HepG2 (cell line): ENCODE data around the gene ZNF683. TPM values are rescaled to one million over a fixed set of nuclear protein-coding genes. Genes with fewer than 3 reads are reported as not detected.

Experiments used
- ATF5 ChIP-seq: sonication (generic); formaldehyde crosslinking; IDR thresholded peaks from 2 replicates; pipeline ENCODE4 v1.4.0; 2020; ENCODE audit warnings: mild to moderate bottlenecking, low read depth, missing genetic modification reagents
- DNMT1 ChIP-seq: sonication (generic); formaldehyde crosslinking; IDR thresholded peaks from 2 replicates; pipeline ENCODE4 v1.5.1; 2020; ENCODE audit warnings: mild to moderate bottlenecking, missing genetic modification reagents
- ETV6 ChIP-seq: sonication (generic); formaldehyde crosslinking; conservative IDR thresholded peaks from 2 replicates; pipeline ENCODE4 v1.4.0; 2020; ENCODE audit warnings: missing genetic modification reagents
- KAT7 ChIP-seq: IDR thresholded peaks from 2 replicates; pipeline ENCODE4 v1.6.1; 2018; ENCODE audit warnings: borderline replicate concordance, missing compliant biosample characterization
- KDM5A ChIP-seq: fragments of 200-600 bp; sonication (generic); IDR thresholded peaks from 2 replicates; pipeline ENCODE4 v1.7.0; 2018; ENCODE audit warnings: antibody characterized with exemption, mild to moderate bottlenecking, low read length, borderline replicate concordance
- KLF13 ChIP-seq: sonication (generic); formaldehyde crosslinking; IDR thresholded peaks from 2 replicates; pipeline ENCODE4 v1.4.0; 2020; ENCODE audit warnings: mild to moderate bottlenecking, missing genetic modification reagents
- NRL ChIP-seq: sonication (generic); formaldehyde crosslinking; IDR thresholded peaks from 2 replicates; pipeline ENCODE4 v1.5.0; 2020; ENCODE audit warnings: missing genetic modification reagents, mild to moderate bottlenecking, moderate library complexity, borderline replicate concordance
- PAXIP1 ChIP-seq: sonication (generic); formaldehyde crosslinking; conservative IDR thresholded peaks from 2 replicates; pipeline ENCODE4 v1.4.0; 2020; ENCODE audit warnings: mild to moderate bottlenecking, missing genetic modification reagents, moderate library complexity
- PCBP2 ChIP-seq: fragments of 200-400 bp; formaldehyde crosslinking; optimal IDR thresholded peaks from 2 replicates; pipeline ENCODE3; 2018; ENCODE audit warnings: low read length, low read depth; ENCODE audit not compliant: poor library complexity, severe bottlenecking
- PHF5A ChIP-seq: IDR thresholded peaks from one replicate; pipeline ENCODE4 v1.6.1; 2018; ENCODE audit warnings: low read depth, missing genetic modification reagents; ENCODE audit not compliant: unreplicated experiment
- SIX1 ChIP-seq: sonication (generic); formaldehyde crosslinking; IDR thresholded peaks from 2 replicates; pipeline ENCODE4 v1.4.0; 2020; ENCODE audit warnings: missing genetic modification reagents, borderline replicate concordance
- SMAD9 ChIP-seq: sonication (generic); formaldehyde crosslinking; IDR thresholded peaks from 2 replicates; pipeline ENCODE4 v1.5.1; 2020; ENCODE audit warnings: mild to moderate bottlenecking, missing genetic modification reagents
- SMARCE1 ChIP-seq: fragments of 450-650 bp; IDR thresholded peaks from 2 replicates; pipeline ENCODE4 v1.6.1; 2017; ENCODE audit warnings: borderline replicate concordance
- ZBTB14 ChIP-seq: sonication (generic); formaldehyde crosslinking; IDR thresholded peaks from 2 replicates; pipeline ENCODE4 v1.4.0; 2020; ENCODE audit warnings: missing genetic modification reagents
- ZBTB4 ChIP-seq: sonication (generic); formaldehyde crosslinking; IDR thresholded peaks from 2 replicates; pipeline ENCODE4 v1.4.0; 2020; ENCODE audit warnings: missing genetic modification reagents, mild to moderate bottlenecking, borderline replicate concordance
- ZBTB46 ChIP-seq: sonication (generic); formaldehyde crosslinking; IDR thresholded peaks from 2 replicates; pipeline ENCODE4 v1.4.0; 2020; ENCODE audit warnings: mild to moderate bottlenecking, missing genetic modification reagents, borderline replicate concordance
- ZNF160 ChIP-seq: sonication (generic); formaldehyde crosslinking; IDR thresholded peaks from 2 replicates; pipeline ENCODE4 v1.8.0; 2022; ENCODE audit warnings: mild to moderate bottlenecking, inconsistent platforms, missing genetic modification reagents
- ZNF331 ChIP-seq: sonication (generic); formaldehyde crosslinking; IDR thresholded peaks from 2 replicates; pipeline ENCODE4 v1.4.0; 2020; ENCODE audit warnings: missing genetic modification reagents
- ZNF496 ChIP-seq: sonication (generic); formaldehyde crosslinking; IDR thresholded peaks from 2 replicates; pipeline ENCODE4 v1.8.1; 2023; ENCODE audit warnings: mild to moderate bottlenecking, moderate library complexity, missing genetic modification reagents; ENCODE audit not compliant: insufficient replicate concordance
- ZNF761 ChIP-seq: sonication (generic); formaldehyde crosslinking; conservative IDR thresholded peaks from 2 replicates; pipeline ENCODE4 v1.4.0; 2020; ENCODE audit warnings: mild to moderate bottlenecking, missing genetic modification reagents
- polyA plus RNA-seq, 8 experiments: library from polyadenylated mRNA; depleted of rRNA in 3 of 8; stranded (reverse) in 7 of 8; unstranded in 1 of 8; fragments of >200 nt; fragmentation: Illumina TruSeq in 4 of 8; extraction: Trizol in 4 of 8; gene quantifications; 2 replicates each; pipeline versions ENCODE4 v1.2.1 to v1.2.3, GENCODE V29; 2011 to 2016; ENCODE audit warnings: low read depth in 4 of 8, missing spikeins in 1 of 8, mixed read lengths in 1 of 8; ENCODE audit not compliant: insufficient read depth in 1 of 8
- total RNA-seq, 5 experiments: library from RNA; depleted of rRNA; stranded (reverse); fragments of >200 nt; fragmentation: Illumina TruSeq; extraction: Trizol; gene quantifications; 2 replicates each; pipeline ENCODE4 v1.2.3, GENCODE V29; 2016; ENCODE audit warnings: low read depth in 1 of 5

Gene ZNF683
- total and polyA plus RNA-seq, 2 of the 13 experiments (the other 11 are each of a cell fraction or from before 2014, with no cell fraction given), result not detected

GRCh38 chr1:26408604-26409003, 36.1 kb upstream of the ZNF683 start (continued):
- TF ChIP-seq PAXIP1 (peak; percentile 76), ZBTB4 (CRISPR knock-in tag) (peak; percentile 100), ZNF331 (CRISPR knock-in tag) (peak; percentile 100), SIX1 (CRISPR knock-in tag) (peak; percentile 97), KLF13 (peak; percentile 100), KDM5A (no peak), PCBP2 (no peak), ATF5 (peak; percentile 100), ZNF761 (peak; percentile 99), ZNF496 (CRISPR knock-in tag) (peak; percentile 84), ETV6 (CRISPR knock-in tag) (peak; percentile 100), ZBTB14 (CRISPR knock-in tag) (peak; percentile 80), ZBTB46 (peak; percentile 80; the same call in 1 of the 2 replicates), ZNF160 (CRISPR knock-in tag) (peak; percentile 100), KAT7 (peak; percentile 99), PHF5A (peak; percentile 100), SMARCE1 (no peak), DNMT1 (CRISPR knock-in tag) (peak; percentile 98), NRL (CRISPR knock-in tag) (peak; percentile 100), SMAD9 (peak; percentile 100)
